ENCODE measurements around the gene KRT86.
"Not testable (repeated sequence)": the region's sequence is repeated elsewhere in the genome, so short reads cannot be mapped to it uniquely, and the experiment has no call there.

The KRT86 gene

GRCh38 chr12:52253391-52254179 lies 20.9 kb upstream of the KRT86 start:
- ATAC-seq (ENCODE audit: low read depth) (no peak), DNase-seq (ENCODE audit: low spot score in 2 of 2) (no peak)
- Mint-ChIP-seq H3K27ac (no peak overlapping the region), H3K4me3 (no peak overlapping the region), H3K9me3 (no peaks in the 10 kb centered on the region), H3K4me1 (peaks cover 5% of the 10 kb centered on the region), H3K27me3 (peaks cover 21% of the 10 kb centered on the region), H3K36me3 (no peaks in the 10 kb centered on the region)

GRCh38 chr12:52254180-52254964 lies 20.1 kb upstream of the KRT86 start:
- Mint-ChIP-seq H3K27ac (no peak overlapping the region), H3K27me3 (peaks cover 23% of the 10 kb centered on the region), H3K36me3 (no peaks in the 10 kb centered on the region), H3K9me3 (no peaks in the 10 kb centered on the region), H3K4me1 (peaks cover 5% of the 10 kb centered on the region), H3K4me3 (no peak overlapping the region)
- ATAC-seq (ENCODE audit: low read depth) (no peak), DNase-seq (ENCODE audit: low spot score in 2 of 2) (no peak)

- Mint-ChIP-seq H3K36me3 (no peaks in the 10 kb centered on the region), H3K9me3 (no peaks in the 10 kb centered on the region), H3K4me1 (no peaks in the 10 kb centered on the region), H3K4me3 (no peak overlapping the region), H3K27ac (no peak overlapping the region), H3K27me3 (peaks cover 15% of the 10 kb centered on the region)
- ATAC-seq (ENCODE audit: low read depth) (no peak), DNase-seq (ENCODE audit: low spot score in 2 of 2) (no peak)
Measured at GRCh38 chr12:52254965-52255751, 19.3 kb upstream of the KRT86 start.

- no peaks in the 10 kb centered on the region for H3K9me3 Mint-ChIP-seq
- H3K36me3 Mint-ChIP-seq: no peaks in the 10 kb centered on the region
- no peaks in the 10 kb centered on the region for H3K4me1 Mint-ChIP-seq
- no peak overlapping the region for H3K4me3 Mint-ChIP-seq
- DNase-seq (ENCODE audit: low spot score in 2 of 2) (no peak), ATAC-seq (ENCODE audit: low read depth) (no peak)
- peaks cover 14% of the 10 kb centered on the region for H3K27me3 Mint-ChIP-seq
- no peak overlapping the region for H3K27ac Mint-ChIP-seq
Measured at GRCh38 chr12:52255926-52256583, 18.4 kb upstream of the KRT86 start.

- no peak overlapping the region for H3K4me3 Mint-ChIP-seq
Measured at GRCh38 chr12:52256584-52256935, 17.9 kb upstream of the KRT86 start.

GRCh38 chr12:52257074-52257551 lies 17.3 kb upstream of the KRT86 start:
- H3K27ac Mint-ChIP-seq: no peak overlapping the region
- no peak overlapping the region for H3K4me3 Mint-ChIP-seq
- no peak for ATAC-seq (ENCODE audit: low read depth)
- no peaks in the 10 kb centered on the region for H3K4me1 Mint-ChIP-seq
- DNase-seq (ENCODE audit: low spot score in 2 of 2): no peak
- H3K36me3 Mint-ChIP-seq: no peaks in the 10 kb centered on the region
- no peaks in the 10 kb centered on the region for H3K9me3 Mint-ChIP-seq
- peaks cover 18% of the 10 kb centered on the region for H3K27me3 Mint-ChIP-seq

More at GRCh38 chr12:52256584-52256935, 17.9 kb upstream of the KRT86 start:
- ATAC-seq (ENCODE audit: low read depth) (no peak), DNase-seq (ENCODE audit: low spot score in 2 of 2) (no peak)
- Mint-ChIP-seq H3K36me3 (no peaks in the 10 kb centered on the region), H3K27ac (no peak overlapping the region), H3K27me3 (peaks cover 17% of the 10 kb centered on the region), H3K9me3 (no peaks in the 10 kb centered on the region), H3K4me1 (no peaks in the 10 kb centered on the region)

GRCh38 chr12:52257922-52258321 lies 16.5 kb upstream of the KRT86 start:
- not testable (repeated sequence) for H3K4me1 Mint-ChIP-seq; H3K9me3 Mint-ChIP-seq; DNase-seq (ENCODE audit: low spot score in 2 of 2); ATAC-seq (ENCODE audit: low read depth); H3K36me3 Mint-ChIP-seq; H3K27ac Mint-ChIP-seq; H3K4me3 Mint-ChIP-seq
- H3K27me3 Mint-ChIP-seq: peaks cover 20% of the 10 kb centered on the region

GRCh38 chr12:52258335-52258901 lies 16.0 kb upstream of the KRT86 start:
- peaks cover 17% of the 10 kb centered on the region for H3K27me3 Mint-ChIP-seq
- no peaks in the 10 kb centered on the region for H3K36me3 Mint-ChIP-seq
- ATAC-seq (ENCODE audit: low read depth) (no peak), DNase-seq (ENCODE audit: low spot score in 2 of 2) (no peak)
- no peak overlapping the region for H3K4me3 Mint-ChIP-seq
- H3K4me1 Mint-ChIP-seq: no peaks in the 10 kb centered on the region
- no peak overlapping the region for H3K27ac Mint-ChIP-seq
- peaks cover 1% of the 10 kb centered on the region for H3K9me3 Mint-ChIP-seq

GRCh38 chr12:52259657-52260243 lies 14.7 kb upstream of the KRT86 start:
- Mint-ChIP-seq H3K27me3 (peaks cover 18% of the 10 kb centered on the region), H3K27ac (no peak overlapping the region), H3K4me1 (no peaks in the 10 kb centered on the region)

GRCh38 chr12:52260361-52261207 lies 13.9 kb upstream of the KRT86 start:
- Mint-ChIP-seq H3K36me3 (no peaks in the 10 kb centered on the region), H3K27me3 (peaks cover 18% of the 10 kb centered on the region), H3K27ac (no peak overlapping the region), H3K9me3 (peaks cover 1% of the 10 kb centered on the region), H3K4me3 (no peak overlapping the region), H3K4me1 (no peaks in the 10 kb centered on the region)
- ATAC-seq (ENCODE audit: low read depth) (no peak), DNase-seq (ENCODE audit: low spot score in 2 of 2) (no peak)

More at GRCh38 chr12:52259657-52260243, 14.7 kb upstream of the KRT86 start:
- Mint-ChIP-seq H3K36me3 (no peaks in the 10 kb centered on the region), H3K9me3 (peaks cover 1% of the 10 kb centered on the region), H3K4me3 (no peak overlapping the region)
- no peak for ATAC-seq (ENCODE audit: low read depth)
- DNase-seq (ENCODE audit: low spot score in 2 of 2): no peak

GRCh38 chr12:52261208-52261484 lies 13.3 kb upstream of the KRT86 start:
- peaks cover 17% of the 10 kb centered on the region for H3K27me3 Mint-ChIP-seq
- no peaks in the 10 kb centered on the region for H3K36me3 Mint-ChIP-seq
- peaks cover 1% of the 10 kb centered on the region for H3K9me3 Mint-ChIP-seq
- H3K4me1 Mint-ChIP-seq: no peaks in the 10 kb centered on the region
- H3K27ac Mint-ChIP-seq: no peak overlapping the region
- no peak for ATAC-seq (ENCODE audit: low read depth)
- DNase-seq (ENCODE audit: low spot score in 2 of 2): no peak
- H3K4me3 Mint-ChIP-seq: no peak overlapping the region

- H3K27ac Mint-ChIP-seq: no peak overlapping the region
- no peaks in the 10 kb centered on the region for H3K36me3 Mint-ChIP-seq
- DNase-seq (ENCODE audit: low spot score in 2 of 2) (no peak), ATAC-seq (ENCODE audit: low read depth) (no peak)
- H3K4me3 Mint-ChIP-seq: no peak overlapping the region
- H3K9me3 Mint-ChIP-seq: peaks cover 1% of the 10 kb centered on the region
- peaks cover 12% of the 10 kb centered on the region for H3K27me3 Mint-ChIP-seq
- H3K4me1 Mint-ChIP-seq: no peaks in the 10 kb centered on the region
Measured at GRCh38 chr12:52262286-52262685, 12.2 kb upstream of the KRT86 start.
